HG03571 (cell line): ENCODE data around the gene LIAS.

Experiments used
- ATAC-seq: cut with Tn5 transposase; IDR thresholded peaks from one replicate; pipeline ENCODE4 v1.9.1; 2021; ENCODE audit not compliant: unreplicated experiment

LIAS gene

DNA sequence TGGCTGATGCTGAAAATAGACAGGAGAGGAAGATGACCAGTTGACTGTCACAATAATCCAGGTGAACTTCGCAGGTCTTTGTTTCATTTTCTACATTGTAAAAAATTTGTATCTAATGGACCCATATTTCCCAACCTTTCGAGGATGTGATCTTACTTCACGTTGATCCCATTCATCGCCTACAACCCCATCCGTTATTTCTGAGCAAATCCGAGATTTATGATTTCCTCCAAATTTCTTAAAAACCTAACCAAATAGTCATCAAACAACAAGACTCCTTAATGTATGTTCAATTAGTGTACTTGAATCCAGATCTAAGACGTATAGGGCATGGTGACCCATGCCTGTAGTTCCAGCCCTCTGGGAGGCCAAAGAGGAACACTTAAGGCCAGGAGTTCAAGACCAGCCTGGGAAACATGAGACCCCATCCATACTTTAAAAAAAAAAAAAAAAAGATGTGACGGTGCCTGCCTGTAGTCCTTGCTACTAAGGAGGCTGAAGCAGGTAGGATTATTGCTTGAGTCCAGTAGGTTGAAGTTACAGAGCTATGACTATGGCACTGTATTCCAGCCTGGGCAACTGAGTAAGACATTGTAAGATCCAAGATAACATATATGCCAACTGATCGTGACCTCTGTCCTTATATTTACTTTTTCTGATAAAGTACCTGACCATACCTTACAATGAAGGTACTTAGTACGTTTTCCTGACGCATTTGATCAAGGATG lies 5.8 kb upstream of the LIAS start:
- ATAC-seq: no peak

DNA sequence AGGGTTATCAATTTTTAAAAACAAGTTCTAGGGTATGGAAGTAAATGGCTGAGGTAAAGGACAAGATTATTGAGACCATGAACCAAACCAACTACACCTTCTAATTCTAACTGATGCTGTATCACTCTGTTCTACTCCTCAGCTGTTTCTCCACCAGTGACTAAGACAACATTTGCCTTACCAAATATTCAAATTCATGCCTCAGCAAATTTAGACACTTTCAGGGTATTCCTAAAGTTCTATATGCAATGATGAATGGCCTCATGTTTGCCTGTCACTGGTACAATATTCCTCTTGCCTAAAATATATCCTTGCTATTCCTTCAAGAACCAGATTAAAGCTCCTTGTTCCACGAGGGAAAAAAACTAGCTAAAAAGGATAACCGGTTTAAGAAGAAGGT lies 5.1 kb upstream of the LIAS start:
- ATAC-seq: no peak

DNA sequence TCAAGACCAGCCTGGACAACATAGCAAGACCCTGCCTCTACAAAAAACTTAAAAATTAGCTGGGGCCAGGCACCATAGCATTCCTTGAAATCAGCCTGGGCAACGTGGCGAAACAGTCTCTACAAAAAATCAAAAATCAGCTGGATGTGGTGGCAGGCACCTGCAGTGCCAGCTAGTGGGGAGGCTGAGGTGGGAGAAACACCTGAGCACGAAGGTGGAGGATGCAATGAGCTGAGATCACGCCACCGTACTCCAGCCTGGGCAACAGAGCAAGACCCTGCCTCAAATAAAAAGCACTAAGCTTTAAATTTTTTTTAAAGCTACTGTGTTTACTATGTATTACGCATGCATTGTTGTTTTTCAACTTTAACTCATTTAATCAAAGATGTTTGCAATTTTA lies 3.4 kb upstream of the LIAS start:
- ATAC-seq: no peak

DNA sequence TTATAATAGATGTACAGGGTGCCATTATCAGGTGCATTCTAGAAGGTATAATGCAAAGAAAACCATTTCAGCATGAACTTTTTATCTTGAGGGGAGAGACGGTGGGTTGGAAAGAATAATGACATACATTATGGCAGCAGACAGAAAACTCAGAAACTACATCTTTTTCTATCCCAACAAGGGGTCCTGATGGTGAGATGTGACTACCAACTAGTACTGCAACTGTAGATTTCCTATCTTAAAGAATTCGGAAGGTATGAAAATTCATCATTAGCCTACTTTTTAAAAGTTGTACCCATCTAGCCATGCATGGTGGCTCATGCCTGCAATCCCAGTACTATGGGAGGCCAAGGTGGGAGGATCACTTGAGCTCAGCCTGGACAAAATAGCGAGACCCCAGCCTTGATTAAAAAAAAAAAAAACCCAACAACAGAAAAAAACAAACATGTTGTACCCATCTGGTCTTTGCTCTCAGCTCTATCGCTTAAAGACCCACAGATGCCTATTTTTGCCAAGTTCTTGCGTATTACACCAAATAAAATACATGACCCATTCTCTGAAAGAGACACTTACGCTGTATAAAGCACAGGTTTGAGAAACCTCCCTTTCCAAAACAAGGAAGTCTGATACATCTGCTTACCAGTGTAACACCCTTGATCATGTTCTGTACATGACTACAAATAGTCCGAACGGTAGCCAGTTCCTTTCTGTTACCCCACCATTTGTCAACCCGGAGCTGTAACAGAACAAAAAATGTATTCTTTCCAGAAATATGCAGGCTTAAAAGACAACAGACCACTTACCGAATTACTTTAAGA lies 1.7 kb upstream of the LIAS start:
- ATAC-seq: no peak

DNA sequence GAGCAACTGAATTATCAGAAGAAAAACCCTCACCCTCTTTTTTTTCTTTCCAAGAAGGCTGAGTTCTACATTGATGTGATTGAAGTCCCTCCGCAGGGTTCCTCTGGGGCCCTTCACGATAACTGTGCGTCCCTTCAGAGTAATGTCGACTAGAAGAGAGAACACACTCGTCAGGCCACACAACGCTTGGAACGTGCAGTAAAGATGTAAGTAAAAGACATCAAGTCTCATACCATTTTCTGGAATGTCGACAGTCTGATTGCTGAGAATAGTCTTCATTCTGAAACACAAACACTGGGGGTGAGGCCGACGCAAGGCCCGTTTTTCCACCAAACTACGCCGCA lies 723 bp upstream of the LIAS start:
- ATAC-seq: peak; percentile 4

DNA sequence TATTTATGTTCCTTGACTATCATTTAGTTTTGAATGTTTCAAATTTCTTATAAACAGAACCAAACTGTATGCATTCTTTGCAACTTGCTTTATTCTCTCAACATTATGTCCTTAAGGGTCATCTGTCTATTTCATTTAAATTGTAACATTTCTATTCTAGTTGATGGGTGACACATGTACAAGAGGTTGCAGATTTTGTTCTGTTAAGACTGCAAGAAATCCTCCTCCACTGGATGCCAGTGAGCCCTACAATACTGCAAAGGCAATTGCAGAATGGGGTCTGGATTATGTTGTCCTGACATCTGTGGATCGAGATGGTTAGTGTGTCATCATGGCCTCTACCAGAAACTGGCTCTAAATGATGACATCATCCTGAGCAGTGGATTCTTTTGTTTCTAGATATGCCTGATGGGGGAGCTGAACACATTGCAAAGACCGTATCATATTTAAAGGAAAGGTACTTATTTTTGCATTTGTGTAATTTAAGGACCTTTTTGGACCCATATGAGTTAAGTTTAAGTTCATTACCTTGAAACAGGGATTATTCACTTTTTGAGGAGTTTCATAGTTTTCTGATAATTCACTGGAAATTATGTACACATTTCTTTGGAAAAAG lies 6.1 kb downstream of the LIAS start:
- no peak for ATAC-seq

DNA sequence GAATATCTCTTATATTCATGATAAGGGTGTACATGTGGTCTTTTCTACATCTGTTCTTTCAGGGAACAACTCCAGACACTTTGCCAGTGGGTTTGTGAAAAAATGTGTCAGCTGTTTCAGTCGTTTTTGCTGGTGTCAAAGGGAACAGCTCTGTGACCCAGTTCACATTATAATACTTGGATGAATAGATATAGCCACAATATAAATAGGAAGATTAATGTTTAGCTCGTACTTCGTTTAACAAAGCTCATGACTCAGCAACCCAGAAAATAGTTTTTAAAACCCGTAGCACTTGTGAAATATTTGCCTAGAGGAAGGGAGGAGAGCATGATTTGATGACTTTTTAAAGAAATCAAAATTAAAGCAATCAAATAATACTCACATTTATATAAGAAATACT lies 7.9 kb downstream of the LIAS start:
- no peak for ATAC-seq

DNA sequence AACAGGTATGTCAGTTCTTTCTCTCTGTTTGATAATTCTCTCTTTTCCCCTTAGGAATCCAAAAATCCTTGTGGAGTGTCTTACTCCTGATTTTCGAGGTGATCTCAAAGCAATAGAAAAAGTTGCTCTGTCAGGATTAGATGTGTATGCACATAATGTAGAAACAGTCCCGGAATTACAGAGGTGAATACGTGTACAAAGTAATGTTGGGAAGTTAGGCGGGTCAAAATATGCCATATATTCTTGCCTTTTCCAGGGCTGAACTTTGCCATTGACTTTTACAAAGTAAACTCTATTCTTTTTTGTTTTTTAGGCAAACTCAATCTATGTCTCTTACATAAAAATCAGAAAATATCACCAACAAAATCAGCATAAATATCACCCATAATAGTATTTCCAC lies 8.6 kb downstream of the LIAS start:
- ATAC-seq: no peak

DNA sequence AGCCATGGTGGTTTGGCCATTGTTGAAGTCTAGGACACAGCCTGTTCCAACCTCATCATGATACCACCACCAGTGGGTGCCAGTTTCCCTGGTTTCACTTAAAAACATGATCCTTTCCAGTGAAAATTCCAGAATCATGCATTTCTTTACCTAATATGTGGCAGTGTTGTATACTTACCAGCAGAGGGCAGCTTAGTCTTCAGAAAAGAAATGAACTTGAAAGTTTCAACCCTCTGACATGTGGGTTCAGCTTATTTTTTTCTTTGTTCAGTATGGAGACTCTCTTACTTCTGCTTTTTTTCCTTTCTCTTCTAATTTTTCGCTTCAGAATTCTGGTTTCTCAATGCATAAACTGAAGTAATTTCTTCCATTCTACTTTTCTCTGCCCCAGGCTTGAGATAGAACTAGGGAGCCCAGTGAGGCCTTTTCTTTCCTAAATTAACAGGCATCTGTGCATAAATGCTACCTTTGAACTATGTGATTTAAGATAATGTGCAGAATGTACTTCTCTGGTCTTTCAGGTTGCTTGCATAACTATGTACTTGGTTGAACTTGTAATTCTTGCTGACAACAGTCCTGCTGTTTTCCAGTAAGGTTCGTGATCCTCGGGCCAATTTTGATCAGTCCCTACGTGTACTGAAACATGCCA lies 10.7 kb downstream of the LIAS start:
- ATAC-seq: peak; percentile 83

DNA sequence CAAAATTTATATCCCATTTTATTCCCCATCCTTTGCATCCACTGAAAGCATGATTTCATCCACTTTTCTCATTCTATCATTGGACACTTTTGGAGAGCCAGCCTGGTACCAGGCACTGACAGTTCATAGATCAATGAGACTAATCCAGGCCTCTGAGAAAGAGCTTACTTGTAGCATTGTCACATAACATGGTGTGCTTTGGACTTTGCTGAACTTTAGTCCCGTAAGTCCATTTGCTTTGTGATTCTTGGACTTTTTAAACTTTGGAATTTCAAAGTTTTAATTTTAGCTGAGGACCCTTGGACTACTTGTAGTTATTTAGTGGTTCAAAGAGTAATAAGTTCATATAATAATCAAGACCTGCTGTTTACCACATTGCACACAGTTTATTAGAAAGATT lies 11.5 kb downstream of the LIAS start:
- ATAC-seq: no peak

DNA sequence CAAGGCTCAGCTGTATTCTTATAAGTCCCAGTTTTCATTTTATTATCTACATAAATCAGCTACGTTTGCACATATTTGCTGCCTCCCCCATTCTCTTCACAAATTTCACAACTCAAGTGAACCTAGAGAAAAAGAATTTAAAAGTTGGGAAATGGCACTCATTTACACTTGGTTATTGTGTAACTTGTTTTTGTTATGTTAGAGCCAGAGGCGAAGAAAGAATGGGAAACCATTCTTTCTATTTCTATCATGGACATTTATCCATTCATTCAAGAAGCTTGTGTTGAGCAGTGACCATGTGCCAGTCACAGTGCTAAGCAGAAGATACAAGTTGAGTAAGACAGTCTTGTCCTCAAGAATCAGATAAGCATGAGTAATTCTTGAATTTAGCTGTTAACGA lies 13.5 kb downstream of the LIAS start:
- no peak for ATAC-seq

DNA sequence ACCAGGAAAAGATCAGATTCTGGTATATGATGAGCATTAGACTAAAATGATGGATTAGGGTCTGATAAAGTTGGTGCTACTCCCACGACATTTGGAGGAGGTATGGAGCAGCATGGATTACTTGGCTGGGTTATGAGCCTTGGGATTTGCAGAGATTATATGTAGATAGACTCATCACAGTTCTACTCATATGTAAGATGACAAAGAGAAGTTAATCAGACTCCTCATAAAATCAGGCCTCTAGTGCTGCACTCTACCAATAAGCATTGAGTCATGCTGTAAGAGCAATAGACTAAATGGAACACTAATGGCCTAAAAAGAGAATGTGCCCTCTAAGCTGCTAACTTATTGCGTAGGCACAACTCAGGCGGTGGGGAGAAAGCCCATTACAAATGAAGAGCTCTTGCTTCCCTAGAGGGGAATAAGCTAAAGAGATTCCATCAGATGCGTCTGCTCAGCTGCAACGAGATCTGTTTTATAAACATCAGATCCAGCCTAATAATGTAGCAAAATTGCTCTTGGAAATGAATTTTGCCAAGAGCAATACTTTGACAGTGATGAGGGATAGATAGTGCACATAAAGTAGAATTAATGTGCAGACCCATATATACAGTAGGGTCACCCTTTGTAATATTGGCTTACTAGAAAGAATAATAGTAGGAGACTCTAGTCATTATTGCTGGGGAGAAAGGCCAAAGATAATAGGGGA lies 17.5 kb downstream of the LIAS start:
- no peak for ATAC-seq

DNA sequence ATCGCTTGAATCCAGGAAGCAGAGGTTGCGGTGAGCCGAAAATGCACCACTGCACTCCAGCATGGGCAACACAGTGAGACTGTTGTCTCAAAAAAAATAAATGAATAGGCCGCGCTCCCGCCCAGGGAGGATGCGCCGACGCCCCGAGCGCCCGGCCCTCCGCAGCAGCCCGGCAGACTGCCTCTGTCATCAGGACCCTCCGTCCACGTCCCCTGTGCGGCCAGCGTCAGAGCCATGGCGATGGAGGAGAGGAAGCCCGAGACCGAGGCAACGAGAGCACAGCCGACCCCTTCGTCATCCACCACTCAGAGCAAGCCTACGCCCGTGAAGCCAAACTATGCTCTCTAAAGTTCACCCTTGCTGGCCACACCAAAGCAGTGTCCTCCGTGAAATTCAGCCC lies 21.4 kb downstream of the LIAS start:
- ATAC-seq: no peak

DNA sequence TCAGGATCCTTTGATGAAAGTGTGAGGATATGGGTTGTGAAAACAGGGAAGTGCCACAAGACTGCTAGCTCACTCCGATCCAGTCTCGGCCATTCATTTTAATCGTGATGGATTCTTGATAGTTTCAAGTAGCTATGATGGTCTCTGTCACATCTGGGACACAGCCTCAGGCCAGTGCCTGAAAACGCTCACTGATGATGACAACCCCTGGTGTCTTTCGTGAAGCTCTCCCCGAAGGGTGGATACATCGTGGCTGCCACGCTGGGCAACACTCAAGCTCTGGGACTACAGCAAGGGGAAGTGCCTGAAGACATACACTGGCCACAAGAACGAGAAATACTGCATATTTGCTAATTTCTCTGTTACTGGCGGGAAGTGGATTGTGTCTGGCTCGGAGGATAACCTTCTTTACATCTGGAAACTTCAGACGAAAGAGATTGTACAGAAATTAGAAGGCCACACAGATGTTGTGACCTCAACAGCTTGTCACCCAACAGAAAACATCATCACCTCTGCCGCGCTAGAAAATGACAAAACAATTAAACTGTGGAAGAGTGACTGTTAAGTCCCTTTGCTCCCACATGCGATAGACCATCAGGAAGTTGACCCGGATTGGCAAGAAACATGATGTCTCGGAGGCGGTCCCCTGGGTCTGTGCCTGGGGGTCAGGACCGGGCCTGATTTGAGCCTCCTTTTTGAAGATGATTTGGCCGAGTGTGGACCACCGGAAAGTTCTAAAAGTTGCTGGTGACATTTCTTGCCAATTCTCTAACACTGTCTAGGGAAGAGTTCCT lies 22.2 kb downstream of the LIAS start:
- no peak for ATAC-seq

DNA sequence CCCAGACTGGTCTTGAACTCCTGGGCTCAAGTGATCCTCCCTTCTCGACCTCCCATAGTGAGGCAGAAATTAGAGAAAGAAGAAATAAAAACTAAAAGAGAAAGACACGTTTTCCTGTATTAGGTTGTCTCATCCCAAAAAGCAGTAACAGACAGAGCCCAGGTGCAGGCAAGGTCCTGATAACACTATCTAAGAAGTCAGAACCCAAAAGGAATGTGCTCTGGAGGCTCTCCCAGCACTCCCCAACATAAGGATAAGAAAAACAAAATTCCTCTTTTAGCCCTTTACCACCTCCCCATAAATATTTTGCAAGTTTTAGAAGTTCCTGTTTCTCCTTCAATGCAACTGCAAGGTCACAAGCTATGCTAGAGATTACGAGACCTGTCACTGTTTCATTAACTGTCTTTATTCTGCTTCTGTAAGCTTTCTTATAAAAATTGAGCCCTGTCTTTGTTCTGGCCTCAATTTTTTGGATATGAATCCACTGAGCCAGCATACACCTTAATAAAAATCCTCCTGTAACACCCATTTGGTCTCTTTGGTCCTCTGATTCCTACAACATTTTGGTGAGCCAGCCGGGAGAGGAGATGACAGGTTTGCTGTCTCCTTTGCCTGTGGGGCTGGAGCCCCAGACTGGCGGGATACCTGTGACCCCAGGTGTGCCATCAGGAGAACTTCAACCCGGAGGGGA lies 25.9 kb downstream of the LIAS start:
- ATAC-seq: no peak

DNA sequence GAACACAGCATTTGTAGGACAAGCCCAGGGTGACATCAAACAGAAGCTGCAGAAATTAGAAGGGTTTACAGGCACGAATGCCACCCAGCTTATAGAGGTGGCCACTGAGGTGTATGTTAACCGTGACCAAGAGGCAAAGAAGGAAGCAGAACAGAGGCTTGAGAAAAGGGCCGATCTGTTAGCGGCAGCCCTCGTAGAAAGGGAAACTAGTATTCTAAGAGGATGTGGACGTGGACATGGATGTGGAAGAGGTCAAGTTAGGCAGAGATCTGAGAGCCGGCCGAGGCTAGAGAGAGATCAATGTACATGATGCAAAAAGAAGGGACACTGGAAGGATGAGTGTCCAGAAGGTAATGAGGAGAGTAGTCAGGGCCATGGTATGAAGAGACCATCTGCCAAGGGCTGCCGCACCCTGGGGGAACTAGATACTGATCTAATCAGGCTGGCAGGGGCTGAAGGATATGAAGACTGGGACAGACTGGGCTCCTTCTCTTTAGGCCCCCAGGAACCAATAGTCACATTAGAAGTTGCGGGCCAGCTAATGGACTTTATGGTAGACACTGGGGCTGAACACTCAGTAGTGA lies 27.5 kb downstream of the LIAS start:
- ATAC-seq: no peak

DNA sequence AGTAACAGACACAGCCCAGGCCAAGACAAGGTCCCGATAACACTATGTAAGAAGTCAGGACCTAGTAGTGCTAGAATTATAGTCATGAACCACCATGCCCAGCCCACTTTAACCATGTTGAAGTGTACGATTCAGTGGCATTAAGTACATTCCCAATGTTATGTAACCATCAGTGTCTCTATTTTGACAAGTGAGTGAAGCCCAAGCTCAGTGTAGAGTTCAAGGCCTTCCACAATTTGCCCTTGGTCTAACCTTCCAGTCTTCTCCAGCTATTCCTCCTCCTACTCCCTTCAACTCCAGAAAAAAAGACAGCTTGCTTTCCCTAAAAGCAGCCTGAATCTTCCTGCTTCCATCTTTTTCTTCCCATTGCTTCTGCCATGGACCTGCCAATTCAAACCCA lies 31.5 kb downstream of the LIAS start:
- ATAC-seq: no peak

DNA sequence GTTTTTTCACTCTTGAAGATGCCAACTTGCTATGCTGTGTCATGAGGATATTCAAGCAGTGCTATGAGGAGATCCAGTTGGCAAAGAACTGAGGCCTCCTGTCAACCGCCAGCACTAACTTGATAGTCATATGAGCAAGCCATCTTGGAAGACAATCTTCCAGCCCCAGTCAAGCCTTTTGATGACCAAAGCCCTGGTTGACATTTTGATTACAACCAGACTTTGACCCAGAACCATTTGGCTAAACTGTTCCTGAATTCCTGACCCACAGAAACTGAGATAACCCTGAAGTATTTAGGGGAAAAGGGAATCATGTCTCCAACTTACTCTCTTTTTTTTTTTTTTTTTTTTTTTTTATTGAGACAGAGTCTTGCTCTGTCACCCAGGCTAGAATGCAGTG lies 35.5 kb downstream of the LIAS start:
- ATAC-seq: no peak

DNA sequence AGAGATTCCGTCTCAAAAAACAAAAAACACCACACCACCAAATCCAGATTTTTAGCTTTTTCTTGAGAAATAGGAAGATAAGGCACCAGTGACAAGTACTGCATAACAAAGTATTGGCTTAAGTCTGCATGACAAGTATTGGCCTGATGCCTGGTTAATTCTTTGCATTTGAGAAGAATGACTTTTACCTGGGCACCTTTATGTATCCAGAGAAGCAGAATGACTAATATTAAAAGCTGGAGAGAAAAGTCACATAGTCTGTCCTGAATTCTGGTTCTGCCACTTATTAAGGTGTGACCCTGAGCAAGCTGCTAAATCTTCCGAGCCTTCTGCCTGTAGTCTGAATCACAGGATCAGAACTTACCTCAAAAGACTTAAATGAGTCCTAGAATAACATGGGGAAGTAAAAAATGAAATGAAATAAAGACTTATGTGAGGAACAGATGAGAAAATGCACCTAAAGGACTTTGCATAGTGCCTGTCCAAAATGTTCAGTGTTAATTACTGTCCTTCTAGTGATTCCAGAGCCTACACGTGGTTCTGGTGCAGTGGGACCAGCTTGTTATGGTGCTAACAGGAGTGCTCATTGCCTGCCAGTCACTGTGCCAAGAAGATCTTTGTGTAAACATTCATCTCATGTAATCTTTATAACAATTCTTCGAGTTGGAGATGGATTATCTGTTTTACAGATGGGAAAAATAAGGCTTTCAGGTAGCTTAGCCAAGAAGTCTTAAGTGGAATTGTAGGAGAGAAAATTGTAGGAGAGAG lies 36.8 kb downstream of the LIAS start:
- no peak for ATAC-seq
